CD8-positive, alpha-beta memory T cell (primary cell): ENCODE results near the gene GPX8. TPM values are rescaled to one million over a fixed set of nuclear protein-coding genes. Genes with fewer than 3 reads are reported as not detected.

ENCODE experiments used
- CTCF ChIA-PET: fragments of 350-600 bp; sonication (Branson Sonifier 250); formaldehyde crosslinking; loops from one replicate; lab custom pipeline; 2021; ENCODE audit warnings: antibody characterized with exemption; lab: Charles Lee
- POLR2A ChIA-PET: fragments of 350-600 bp; sonication (Branson Sonifier 250); formaldehyde crosslinking; loops from one replicate; lab custom pipeline; 2021; ENCODE audit warnings: antibody characterized with exemption; lab: Charles Lee
- DNase-seq, 5 donors: peaks; one replicate each; pipeline versions ENCODE4 v3.0.0 to v3.0.0-alpha.2; 2020 to 2022; ENCODE audit warnings: mixed read lengths in 1 of 5
- H3K27ac ChIP-seq: one replicate; pipeline ENCODE4 v1.7.0; 2013; ENCODE audit warnings: low read depth, mild to moderate bottlenecking, low read length, moderate library complexity
- H3K27me3 ChIP-seq: 2 replicates; pipeline ENCODE4 v1.7.0; 2013; ENCODE audit warnings: low read length, mild to moderate bottlenecking; ENCODE audit not compliant: insufficient read depth, poor library complexity, severe bottlenecking
- H3K36me3 ChIP-seq: 2 replicates; pipeline ENCODE4 v1.7.0; 2013; ENCODE audit warnings: mild to moderate bottlenecking, low read length, moderate library complexity; ENCODE audit not compliant: insufficient read depth
- H3K4me1 ChIP-seq: 2 replicates; pipeline ENCODE4 v1.7.0; 2013; ENCODE audit warnings: mild to moderate bottlenecking, low read length, moderate library complexity; ENCODE audit not compliant: insufficient read depth
- H3K4me3 ChIP-seq: 2 replicates; pipeline ENCODE4 v1.7.0; 2013; ENCODE audit warnings: mild to moderate bottlenecking, low read length
- H3K9me3 ChIP-seq: 2 replicates; pipeline ENCODE4 v1.7.0; 2013; ENCODE audit warnings: mild to moderate bottlenecking, low read length
- H3K27ac Mint-ChIP-seq, 8 donors: one replicate each; pipeline ENCODE4 v1.8.0; 2020 to 2021; ENCODE audit warnings: mixed read lengths in 8 of 8, mild to moderate bottlenecking in 6 of 8, inconsistent platforms in 3 of 8, moderate library complexity in 3 of 8
- H3K27me3 Mint-ChIP-seq, 2 donors: one replicate each; pipeline ENCODE4 v1.8.0; 2020 to 2021; ENCODE audit warnings: mixed read lengths in 2 of 2, mild to moderate bottlenecking in 1 of 2, moderate library complexity in 1 of 2
- H3K36me3 Mint-ChIP-seq, 3 donors: one replicate each; pipeline ENCODE4 v1.8.0; 2020 to 2021; ENCODE audit warnings: mixed read lengths in 3 of 3, inconsistent platforms in 1 of 3, mild to moderate bottlenecking in 1 of 3
- H3K4me1 Mint-ChIP-seq, 3 donors: one replicate each; pipeline ENCODE4 v1.8.0; 2020 to 2021; ENCODE audit warnings: mixed read lengths in 3 of 3, inconsistent platforms in 1 of 3, mild to moderate bottlenecking in 1 of 3
- H3K4me3 Mint-ChIP-seq, 7 donors: one replicate each; pipeline ENCODE4 v1.8.0; 2020 to 2021; ENCODE audit warnings: mixed read lengths in 7 of 7, mild to moderate bottlenecking in 6 of 7, moderate library complexity in 4 of 7, inconsistent platforms in 2 of 7
- H3K9me3 Mint-ChIP-seq, 5 donors: one replicate each; pipeline ENCODE4 v1.8.0; 2020 to 2022; ENCODE audit warnings: mixed read lengths in 5 of 5, mild to moderate bottlenecking in 3 of 5, moderate library complexity in 2 of 5, inconsistent platforms in 1 of 5
- polyA plus RNA-seq: library from polyadenylated mRNA; unstranded; fragments of 300-500 nt; fragmentation: Illumina TruSeq; gene quantifications from one replicate; pipeline ENCODE4 v1.2.3, GENCODE V29; 2021
- total RNA-seq, 2 experiments: library from RNA; stranded (reverse); gene quantifications; one replicate each; pipeline ENCODE4 v1.2.3, GENCODE V29; 2021

Gene GPX8
- total and polyA plus RNA-seq, 3 experiments from 2014 or later, result not detected

- no peak overlapping the region for H3K4me3 Mint-ChIP-seq
- Histone ChIP-seq H3K27ac (no peak overlapping the region), H3K36me3 (no peaks in the 10 kb centered on the region), H3K9me3 (no peaks in the 10 kb centered on the region), H3K4me3 (no peak overlapping the region), H3K27me3 (no peaks in the 10 kb centered on the region), H3K4me1 (no peaks in the 10 kb centered on the region)
- peaks cover 3 to 23% of the 10 kb centered on the region in 2 donors for H3K27me3 Mint-ChIP-seq
- H3K4me1 Mint-ChIP-seq, result no peaks in the 10 kb centered on the region
- ChIA-PET POLR2A (no interaction called here), CTCF (interaction anchor here (0.9 to 3.2 kb wide), 2 partner anchors 208 to 251 kb away, joined by 3 to 16 read pairs; no protein-coding TSS in a partner anchor)
- peaks cover 0 to 5% (median 0%) of the 10 kb centered on the region in 5 donors for H3K9me3 Mint-ChIP-seq
- DNase-seq, result no peak
- H3K27ac Mint-ChIP-seq, result no peak overlapping the region
- H3K36me3 Mint-ChIP-seq, result no peaks in the 10 kb centered on the region
These were observed 7.8 kb upstream of the GPX8 start for GRCh38 chr5:55151923-55152842.

- POLR2A ChIA-PET, result no interaction called here
These were observed 5.1 kb upstream of the GPX8 start for GRCh38 chr5:55154873-55155272.

GRCh38 chr5:55160493-55161209, 680 bp downstream of the GPX8 start:
- no peak for DNase-seq
- POLR2A ChIA-PET, result interaction anchor here (1.3 kb wide), 1 partner anchor 254 kb away, joined by 3 read pairs; no protein-coding TSS in a partner anchor

More at GRCh38 chr5:55154873-55155272, 5.1 kb upstream of the GPX8 start:
- Histone ChIP-seq H3K9me3 (no peaks in the 10 kb centered on the region), H3K36me3 (no peaks in the 10 kb centered on the region), H3K4me1 (no peaks in the 10 kb centered on the region), H3K27me3 (no peaks in the 10 kb centered on the region), H3K4me3 (no peak overlapping the region), H3K27ac (no peak overlapping the region)
- no peak overlapping the region for H3K27ac Mint-ChIP-seq
- H3K36me3 Mint-ChIP-seq, result no peaks in the 10 kb centered on the region
- CTCF ChIA-PET, result interaction anchor here (5.9 kb wide), 1 partner anchor 248 kb away, joined by 101 read pairs; no protein-coding TSS in a partner anchor
- H3K9me3 Mint-ChIP-seq, result peaks cover 0 to 5% (median 0%) of the 10 kb centered on the region in 5 donors
- DNase-seq, result no peak
- H3K27me3 Mint-ChIP-seq, result peaks cover 3 to 27% of the 10 kb centered on the region in 2 donors
- no peak overlapping the region for H3K4me3 Mint-ChIP-seq
- no peaks in the 10 kb centered on the region for H3K4me1 Mint-ChIP-seq

DNA sequence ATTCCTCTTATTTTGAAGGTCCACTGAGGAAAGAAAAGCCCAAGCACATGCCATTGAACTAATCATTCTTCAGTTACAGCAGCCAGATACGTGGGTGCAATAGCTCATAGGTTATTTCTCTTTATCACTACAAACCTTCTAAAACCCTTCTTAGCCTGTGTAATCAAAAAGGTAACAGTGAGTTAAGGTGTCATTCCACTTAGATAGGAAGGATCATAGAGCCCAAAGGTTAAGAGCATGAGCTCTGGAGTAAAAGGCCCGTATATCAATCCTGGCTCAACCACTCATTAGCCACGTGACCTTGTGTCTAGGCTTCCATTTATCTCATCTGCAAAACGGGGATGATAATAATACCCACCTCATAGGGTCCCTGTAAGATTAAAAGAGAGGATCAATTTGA, 2.7 kb downstream of the GPX8 start:
- H3K4me1 ChIP-seq, result no peaks in the 10 kb centered on the region
- H3K9me3 Mint-ChIP-seq, result no peaks in the 10 kb centered on the region
- ChIA-PET POLR2A (no interaction called here), CTCF (interaction anchor here (1.0 to 3.4 kb wide), 6 partner anchors 8 to 317 kb away, joined by 3 to 15 read pairs (median 5); no protein-coding TSS in a partner anchor)
- no peak overlapping the region for H3K4me3 Mint-ChIP-seq
- DNase-seq, result no peak
- H3K27me3 ChIP-seq, result peaks cover 5% of the 10 kb centered on the region
- no peak overlapping the region for H3K27ac Mint-ChIP-seq
- H3K27me3 Mint-ChIP-seq, result peaks cover 23 to 57% of the 10 kb centered on the region in 2 donors
- no peak overlapping the region for H3K4me3 ChIP-seq
- H3K36me3 ChIP-seq, result no peaks in the 10 kb centered on the region
- no peaks in the 10 kb centered on the region for H3K36me3 Mint-ChIP-seq
- no peaks in the 10 kb centered on the region for H3K4me1 Mint-ChIP-seq
- no peak overlapping the region for H3K27ac ChIP-seq
- H3K9me3 ChIP-seq, result no peaks in the 10 kb centered on the region

More at GRCh38 chr5:55160493-55161209, 680 bp downstream of the GPX8 start:
- H3K4me1 ChIP-seq, result no peaks in the 10 kb centered on the region
- H3K27me3 ChIP-seq, result peaks cover 5% of the 10 kb centered on the region
- Mint-ChIP-seq H3K27me3 (peaks cover 9 to 46% of the 10 kb centered on the region in 2 donors), H3K9me3 (peaks cover 0 to 1% (median 0%) of the 10 kb centered on the region in 5 donors), H3K4me3 (no peak overlapping the region), H3K4me1 (no peaks in the 10 kb centered on the region), H3K36me3 (no peaks in the 10 kb centered on the region), H3K27ac (no peak overlapping the region)
- H3K9me3 ChIP-seq, result no peaks in the 10 kb centered on the region
- H3K36me3 ChIP-seq, result no peaks in the 10 kb centered on the region
- H3K4me3 ChIP-seq, result no peak overlapping the region
- H3K27ac ChIP-seq, result no peak overlapping the region
- CTCF ChIA-PET, result interaction anchor here (1.0 to 5.9 kb wide), 16 partner anchors 7 to 644 kb away, joined by 3 to 101 read pairs (median 5); partner anchors contain the start of gene SNX18

DNA sequence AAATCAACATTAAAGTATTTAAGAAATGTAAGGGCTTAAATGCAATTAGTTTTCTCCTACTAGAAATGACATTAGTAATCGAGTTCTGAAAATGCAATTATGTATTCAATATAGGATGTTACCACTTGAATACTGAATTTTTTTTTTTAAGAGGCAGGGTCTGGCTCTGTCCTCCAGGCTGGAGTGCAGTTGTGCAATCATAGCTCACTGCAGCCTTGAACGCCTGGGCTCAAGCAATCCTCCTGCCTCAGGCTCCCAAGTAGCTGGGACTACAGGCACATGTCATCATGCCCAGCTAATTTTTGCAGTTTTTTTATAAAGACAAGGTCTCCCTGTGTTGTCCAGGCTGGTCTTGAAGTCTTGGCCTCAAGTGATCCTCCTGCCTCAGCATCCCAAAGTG, 11.5 kb downstream of the GPX8 start:
- peak overlapping the region in 1 of 8 donors; percentile 45 for H3K27ac Mint-ChIP-seq
- peaks cover 52 to 81% of the 10 kb centered on the region in 2 donors for H3K27me3 Mint-ChIP-seq
- ChIA-PET CTCF (interaction anchor here (1.1 to 1.8 kb wide), 5 partner anchors 10 to 520 kb away, joined by 3 to 6 read pairs (median 5); partner anchors contain the start of gene CCNO), POLR2A (interaction anchor here (0.6 kb wide), 1 partner anchor 60 kb away, joined by 4 read pairs; no protein-coding TSS in a partner anchor)
- no peak overlapping the region for H3K27ac ChIP-seq
- peaks cover 0 to 1% (median 0%) of the 10 kb centered on the region in 3 donors for H3K36me3 Mint-ChIP-seq
- peaks cover 22 to 32% (median 29%) of the 10 kb centered on the region in 3 donors for H3K4me1 Mint-ChIP-seq
- H3K9me3 Mint-ChIP-seq, result peaks cover 0 to 5% (median 0%) of the 10 kb centered on the region in 5 donors
- no peaks in the 10 kb centered on the region for H3K36me3 ChIP-seq
- peaks cover 26% of the 10 kb centered on the region for H3K4me1 ChIP-seq
- DNase-seq, result no peak
- peaks cover 41% of the 10 kb centered on the region for H3K27me3 ChIP-seq
- no peaks in the 10 kb centered on the region for H3K9me3 ChIP-seq
- H3K4me3 ChIP-seq, result no peak overlapping the region
- peak overlapping the region in 2 of 7 donors; percentile 20 to 75 for H3K4me3 Mint-ChIP-seq

DNA sequence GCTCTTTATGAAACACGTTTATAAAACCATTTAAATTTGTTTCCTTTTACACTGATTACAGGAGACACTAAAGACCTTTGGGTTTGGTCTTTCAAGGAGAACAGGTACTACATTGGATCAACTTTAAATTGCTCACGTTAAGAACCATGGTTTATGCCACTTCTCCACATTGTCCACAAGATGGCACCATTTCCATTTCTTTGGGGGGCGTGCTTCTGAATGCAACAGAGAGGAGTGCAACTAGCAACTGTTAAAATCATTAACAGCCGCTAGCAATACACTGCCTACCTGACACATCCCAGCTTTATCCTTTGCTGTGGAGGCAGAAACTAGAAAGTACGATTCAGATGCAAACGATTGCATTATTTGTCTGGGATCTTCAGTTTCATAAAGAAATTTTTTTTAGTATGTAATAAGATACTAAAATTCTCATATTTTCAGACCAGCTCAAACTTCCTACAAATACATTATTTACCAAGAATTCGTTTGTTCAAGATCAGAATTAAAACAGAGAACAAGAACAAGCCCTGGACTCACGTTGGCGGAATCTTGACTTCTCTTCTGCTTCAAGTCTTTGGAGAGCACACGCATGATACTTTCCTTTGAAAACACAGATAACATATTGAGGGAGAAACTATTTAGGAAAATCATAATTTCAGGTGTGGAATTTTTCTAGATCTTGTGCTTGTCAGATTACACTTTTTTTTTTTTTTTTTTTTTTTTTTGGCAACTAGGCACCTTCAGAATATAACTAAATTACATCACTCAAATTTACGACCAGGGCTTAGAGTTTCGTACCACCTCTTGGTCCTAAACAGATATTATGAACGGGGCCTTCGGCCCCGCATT, 12.3 kb downstream of the GPX8 start:
- H3K4me1 ChIP-seq, result peaks cover 34% of the 10 kb centered on the region
- Mint-ChIP-seq H3K36me3 (peaks cover 0 to 1% (median 0%) of the 10 kb centered on the region in 3 donors), H3K27ac (peak overlapping the region in 6 of 8 donors; percentile 25 to 93 (median 68)), H3K4me1 (peaks cover 27 to 40% (median 37%) of the 10 kb centered on the region in 3 donors), H3K9me3 (peaks cover 0 to 5% (median 0%) of the 10 kb centered on the region in 5 donors), H3K4me3 (peak overlapping the region; percentile 80 to 94 (median 87)), H3K27me3 (peaks cover 56 to 81% of the 10 kb centered on the region in 2 donors)
- no peaks in the 10 kb centered on the region for H3K9me3 ChIP-seq
- peak; percentile 20 to 76 (median 70) for DNase-seq
- H3K27me3 ChIP-seq, result peaks cover 50% of the 10 kb centered on the region
- H3K27ac ChIP-seq, result peak overlapping the region; percentile 47
- CTCF ChIA-PET, result interaction anchor here (0.6 to 1.8 kb wide), 10 partner anchors 9 to 520 kb away, joined by 3 to 6 read pairs (median 3); partner anchors contain the start of genes CCNO and GPX8
- POLR2A ChIA-PET, result no interaction called here
- H3K36me3 ChIP-seq, result no peaks in the 10 kb centered on the region
- peak overlapping the region; percentile 64 for H3K4me3 ChIP-seq
